ENCODE results near the gene NGF. TPM values are rescaled to one million over a fixed set of nuclear protein-coding genes. Genes with fewer than 3 reads are reported as not detected.

Gene NGF
- polyA plus RNA-seq, 10 donors, result 1.2 to 5.6 (median 2.3) TPM

DNA sequence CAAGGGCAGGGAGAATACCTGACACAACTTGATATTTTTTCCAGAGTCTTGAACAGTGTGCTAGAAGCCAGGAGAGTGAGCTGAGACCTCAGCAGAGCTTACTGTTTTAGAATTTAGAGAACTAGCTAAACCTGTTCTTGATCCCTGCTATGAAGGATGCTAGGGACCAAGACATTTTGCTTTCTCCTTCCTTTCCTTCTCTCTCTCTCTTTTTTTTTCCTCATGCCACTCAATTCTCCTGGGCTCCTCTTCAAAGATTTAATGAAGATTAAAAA, 99.0 kb downstream of the NGF start:
- DNase-seq, result no peak

DNA sequence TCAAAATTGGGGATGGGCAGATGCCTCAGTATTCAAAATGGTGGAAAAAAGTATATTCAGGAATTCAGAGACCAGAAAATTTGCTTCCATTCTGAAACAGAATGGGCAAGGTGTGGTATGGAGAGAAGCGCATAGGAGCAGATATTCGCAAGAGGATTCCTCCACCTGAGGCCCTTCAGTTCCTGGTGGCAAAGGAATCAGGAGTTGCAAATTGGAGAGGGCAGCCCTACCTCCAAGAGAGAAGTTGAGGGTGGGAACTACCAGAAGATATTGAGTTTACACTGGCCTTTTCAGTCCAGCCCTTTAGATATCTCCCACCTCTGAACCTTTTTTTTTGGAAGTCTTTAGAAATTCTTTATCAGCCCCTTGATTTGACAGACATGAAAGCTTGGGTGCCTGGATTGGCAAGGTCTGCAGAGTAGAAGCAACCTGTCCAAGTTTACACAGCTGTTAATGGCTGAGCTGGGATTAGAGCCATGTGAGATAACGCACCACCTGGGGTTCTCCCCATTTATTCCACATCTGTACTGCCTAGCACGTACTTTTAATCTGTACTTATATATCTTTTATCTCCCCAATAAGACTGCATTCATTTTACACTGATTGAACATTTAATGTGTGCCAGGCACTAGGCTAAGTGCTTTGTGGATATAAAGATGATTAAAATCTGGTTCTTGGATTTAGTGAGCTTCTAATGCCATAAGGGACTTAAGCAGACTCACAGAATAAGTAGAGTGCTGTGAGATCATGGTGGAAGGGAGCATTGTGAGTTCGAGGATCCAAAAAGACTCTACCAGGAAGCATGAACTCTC, 99.5 kb downstream of the NGF start:
- no peak for DNase-seq

DNA sequence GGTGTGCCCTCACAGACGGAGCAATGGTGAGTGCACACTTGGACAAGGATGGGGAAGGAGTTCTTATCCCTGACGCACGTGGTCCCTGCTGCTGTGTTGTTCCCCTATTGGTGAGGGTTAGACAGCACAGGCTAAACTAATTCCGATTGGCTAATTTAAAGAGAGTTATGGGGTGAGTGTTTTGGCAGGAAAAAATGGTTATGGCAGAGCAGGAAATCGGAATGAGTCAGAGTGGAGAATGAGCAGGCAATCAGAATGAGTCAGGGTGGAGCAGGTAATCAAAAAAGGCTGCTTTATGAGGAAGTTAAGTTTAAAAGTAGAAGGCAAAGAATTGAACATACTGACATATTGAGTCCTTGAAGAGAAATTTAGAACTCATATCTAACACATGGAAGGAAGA, 100.5 kb downstream of the NGF start:
- DNase-seq, result peak in 1 of 3 donors; percentile 38

DNA sequence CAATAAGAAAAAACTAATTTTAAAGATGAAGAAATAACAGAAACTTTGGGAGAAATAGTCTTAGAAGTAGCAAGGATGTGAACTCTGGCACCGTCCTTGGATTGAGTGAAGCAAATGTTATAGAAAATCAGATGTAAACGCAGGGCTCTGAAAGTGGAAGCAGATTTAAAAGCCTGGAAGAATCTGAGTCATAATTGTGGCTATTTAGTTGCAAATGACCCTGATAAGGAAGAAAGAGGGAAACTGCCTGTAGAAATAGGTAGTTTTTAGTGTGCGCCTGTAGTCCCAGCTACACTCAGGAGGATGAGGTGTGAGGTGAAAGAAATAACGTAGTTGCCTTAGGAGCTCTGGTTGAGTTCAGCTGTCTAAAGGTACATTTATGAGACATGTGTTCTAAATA, 101.0 kb downstream of the NGF start:
- DNase-seq, result no peak

Other genes with a start within 250 kb of the NGF start
- 10 to 100 TPM; 11.5 to 23.7 (median 17.9) TPM for gene TSPAN2, start 248.7 kb downstream of the NGF start, polyA plus RNA-seq (ENCODE audit: insufficient read length in 10 of 10)

All from muscle of back (tissue), 11 donors.